Measurements from ENCODE around the gene RSPH10B2.
"Not testable (repeated sequence)": the region's sequence is repeated elsewhere in the genome, so short reads cannot be mapped to it uniquely, and the experiment has no call there.

RSPH10B2 gene

DNA sequence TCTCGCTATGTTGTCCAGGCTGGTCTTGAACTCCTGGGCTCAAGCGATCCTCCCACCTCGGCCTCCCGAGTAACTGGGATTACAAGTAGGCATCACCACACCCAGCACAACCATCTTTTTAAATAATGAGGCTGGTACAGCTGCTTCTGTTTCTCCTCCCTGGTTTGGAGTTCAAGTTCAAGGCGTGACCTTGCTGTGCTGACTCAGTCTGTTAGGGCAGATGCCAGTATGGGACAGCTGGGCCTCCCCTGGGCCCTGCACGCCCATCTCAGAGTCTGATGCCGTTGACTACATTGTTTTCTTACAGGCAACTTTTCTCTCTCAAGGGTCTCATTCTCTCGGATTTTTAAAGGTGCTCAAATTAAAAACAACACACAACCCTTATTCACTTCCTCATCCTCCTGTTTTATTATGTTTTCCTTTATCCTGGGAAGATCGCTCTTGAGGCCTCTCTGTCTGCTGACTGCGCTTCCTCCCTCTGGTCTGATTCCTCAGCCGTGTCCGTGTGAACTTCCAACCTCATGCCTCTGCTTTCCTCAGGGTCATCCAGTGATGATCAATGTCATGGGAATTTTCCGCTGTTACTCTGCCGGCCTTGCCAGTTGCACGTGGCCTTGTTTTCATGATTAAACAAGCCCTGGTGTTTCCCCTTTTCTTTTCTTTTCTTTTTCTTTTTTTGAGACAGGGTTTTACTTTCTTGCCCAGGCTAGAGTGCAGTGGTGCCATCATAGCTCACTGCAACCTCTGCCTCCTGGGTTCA is 38.4 kb downstream of the RSPH10B2 start:
- not testable (repeated sequence) for DNase-seq

- not testable (repeated sequence) for DNase-seq
Measured at GRCh38 chr7:6794276-6794675, 40.4 kb downstream of the RSPH10B2 start.

GRCh38 chr7:6797218-6797617 is 43.3 kb downstream of the RSPH10B2 start:
- DNase-seq: not testable (repeated sequence)

GRCh38 chr7:6798047-6798446 is 44.1 kb downstream of the RSPH10B2 start:
- not testable (repeated sequence) for DNase-seq

- DNase-seq: not testable (repeated sequence)
Measured at GRCh38 chr7:6799887-6800286, 46.0 kb downstream of the RSPH10B2 start.

DNA sequence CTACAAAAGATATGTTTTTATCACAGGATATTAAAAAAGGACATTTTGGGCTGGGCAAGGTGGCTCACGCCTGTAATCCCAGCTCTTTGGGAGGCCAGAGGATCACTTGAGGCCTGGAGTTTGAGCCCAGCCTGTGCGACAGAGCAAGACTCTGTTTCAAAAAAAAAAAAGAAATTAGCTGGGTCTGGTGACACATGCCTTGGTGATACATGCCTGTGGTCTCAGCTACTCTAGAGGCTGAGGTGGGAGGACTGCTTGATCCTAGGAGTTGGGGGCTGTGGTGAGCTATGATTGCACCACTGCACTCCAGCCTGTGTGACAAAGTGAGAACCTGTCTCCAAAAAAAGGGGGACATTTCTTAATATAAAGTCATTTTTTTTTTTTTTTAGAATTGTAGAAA is 46.4 kb downstream of the RSPH10B2 start:
- not testable (repeated sequence) for DNase-seq

GRCh38 chr7:6807393-6807918 is 53.6 kb downstream of the RSPH10B2 start:
- not testable (repeated sequence) for DNase-seq

GRCh38 chr7:6807959-6808358 is 54.1 kb downstream of the RSPH10B2 start:
- not testable (repeated sequence) for DNase-seq

DNA sequence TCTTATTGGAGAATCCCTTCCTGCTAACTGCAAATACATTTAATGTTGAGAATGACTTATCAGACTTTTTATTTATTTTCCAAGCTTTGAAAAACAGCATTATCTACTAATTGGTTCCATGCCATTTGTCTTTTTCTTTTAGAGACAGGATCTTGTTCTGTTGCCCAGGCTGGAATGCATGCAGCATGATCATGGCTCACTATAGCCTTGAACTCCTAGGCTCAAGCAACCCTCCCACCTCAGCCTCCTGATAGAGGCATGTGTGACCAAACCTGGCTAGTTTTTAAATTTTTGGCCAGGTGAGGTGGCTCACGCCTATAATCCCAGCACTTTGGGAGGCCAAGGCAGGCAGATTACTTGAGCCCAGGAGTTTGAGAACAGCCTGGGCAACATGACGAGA is 59.1 kb downstream of the RSPH10B2 start:
- not testable (repeated sequence) for DNase-seq

DNA sequence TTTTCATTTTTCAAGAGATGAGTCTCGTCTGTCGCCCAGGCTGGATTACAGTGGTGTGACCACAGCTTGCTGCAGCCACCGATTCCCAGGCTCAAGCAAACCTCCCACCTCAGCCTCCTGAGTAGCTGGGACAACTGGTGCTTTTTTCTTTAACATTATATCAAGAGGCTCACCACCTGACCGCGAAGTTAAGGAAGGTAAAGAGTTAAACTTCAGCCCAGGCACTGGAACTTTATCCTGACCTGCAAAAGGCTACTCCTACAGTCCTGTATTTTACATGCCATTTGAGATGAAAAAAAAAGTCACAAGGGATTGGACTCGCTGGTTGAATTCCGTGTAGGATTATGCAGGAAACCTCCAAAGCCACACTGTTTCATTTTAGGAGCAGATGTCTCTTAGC is 61.6 kb downstream of the RSPH10B2 start:
- DNase-seq: not testable (repeated sequence)

DNA sequence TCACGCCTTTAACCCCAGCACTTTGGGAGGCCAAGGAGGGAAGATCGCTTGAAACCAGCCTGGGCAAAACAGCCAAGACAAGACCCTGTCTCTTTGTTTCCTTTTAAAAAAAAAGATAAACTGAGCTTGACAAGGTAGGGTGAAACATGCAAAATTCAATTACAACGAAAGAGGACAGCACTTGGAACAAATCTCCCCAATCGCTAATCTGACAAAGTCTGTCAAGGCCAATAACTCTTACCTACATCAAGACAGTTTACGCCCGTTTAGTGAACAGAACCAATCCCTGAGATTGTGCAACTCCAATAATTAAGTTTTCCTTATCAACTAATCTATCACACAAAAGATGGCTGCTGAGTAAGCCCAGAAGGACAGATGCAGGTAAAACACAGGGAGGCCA is 67.7 kb downstream of the RSPH10B2 start:
- not testable (repeated sequence) for DNase-seq

GRCh38 chr7:6825236-6826125 is 71.6 kb downstream of the RSPH10B2 start:
- DNase-seq: not testable (repeated sequence)

DNA sequence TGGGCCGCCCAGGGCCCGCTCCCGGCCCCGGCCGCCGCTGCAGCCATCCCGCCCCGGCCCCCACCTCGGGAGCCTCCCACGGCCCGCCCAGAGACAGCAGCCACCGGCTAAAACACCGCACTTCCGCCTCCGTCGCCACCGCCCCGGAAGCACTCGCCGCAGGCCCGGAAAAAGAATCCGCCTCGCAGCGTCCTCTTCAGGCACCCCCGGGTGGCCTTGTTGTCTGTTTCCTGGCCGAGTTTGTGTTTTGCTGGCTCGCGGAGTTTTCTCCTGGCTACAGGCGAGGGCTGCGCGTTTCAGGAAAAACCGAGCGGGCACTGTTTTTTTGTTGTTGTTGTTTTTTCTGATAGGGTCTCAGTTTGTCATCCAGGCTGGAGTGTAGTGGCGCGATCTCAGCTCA is 72.2 kb downstream of the RSPH10B2 start, which contains the start of gene CCZ1B:
Gene CCZ1B (minus strand): TSS at position 125 of the 400 bp plus-strand sequence. CDS start 78 bp downstream, at position 47.
- peak; percentile 61 for DNase-seq

- DNase-seq: not testable (repeated sequence)
Measured at GRCh38 chr7:6827180-6827579, 73.3 kb downstream of the RSPH10B2 start.

- not testable (repeated sequence) for DNase-seq
Measured at GRCh38 chr7:6829616-6830015, 75.7 kb downstream of the RSPH10B2 start.

DNA sequence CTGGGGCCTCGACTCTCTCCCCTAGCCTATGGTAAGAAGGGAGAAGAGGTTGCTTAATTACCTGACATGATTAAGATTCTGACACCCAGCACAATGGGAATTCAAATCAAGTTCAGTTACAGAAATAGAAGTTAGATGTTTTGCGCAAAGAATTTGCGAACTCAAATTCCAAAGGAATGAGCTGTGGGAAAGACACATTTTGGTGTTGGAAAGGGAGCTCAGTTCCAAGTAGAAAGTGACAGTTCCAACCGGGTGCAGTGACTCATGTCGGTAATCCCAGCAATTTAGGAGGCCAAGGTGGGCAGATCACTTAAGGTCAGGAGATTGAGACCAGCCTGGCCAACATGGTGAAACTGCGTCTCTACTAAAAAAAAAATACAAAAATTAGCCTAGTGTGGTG is 76.1 kb downstream of the RSPH10B2 start:
- DNase-seq: not testable (repeated sequence)

DNA sequence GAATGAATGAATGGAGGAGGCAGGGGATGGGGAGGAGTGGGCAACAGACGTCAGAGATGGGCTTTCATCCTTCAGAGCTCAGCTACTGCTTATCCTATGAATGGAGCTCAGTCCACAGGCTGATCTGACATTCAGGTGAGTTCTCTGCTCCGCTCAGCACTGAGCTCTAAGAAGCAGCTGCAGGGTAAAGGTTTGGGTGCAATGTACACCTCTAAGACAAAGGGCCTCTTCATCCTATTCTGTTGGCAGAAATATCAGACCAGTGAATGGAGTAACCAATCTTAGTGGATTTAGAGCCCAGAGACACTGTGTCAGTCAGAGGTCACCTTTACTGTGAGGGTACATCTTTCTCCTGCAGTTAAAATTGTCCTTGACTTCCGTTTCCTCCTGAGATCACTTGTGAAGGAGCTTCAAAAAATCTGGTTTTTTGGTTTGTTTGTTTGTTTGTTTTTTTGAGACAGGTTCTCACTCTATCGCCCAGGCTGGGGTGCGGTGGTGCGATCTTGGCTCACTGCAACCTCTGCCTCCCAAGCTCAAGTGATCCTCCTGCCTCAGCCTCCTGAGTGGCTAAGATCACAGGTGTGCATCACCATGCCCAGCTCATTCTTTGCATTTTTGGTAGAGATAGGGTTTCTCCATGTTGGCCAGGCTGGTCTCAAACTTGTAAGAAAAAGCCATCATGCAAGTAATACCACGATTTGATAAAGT is 77.3 kb downstream of the RSPH10B2 start:
- no peak for DNase-seq

- DNase-seq: no peak
Measured at GRCh38 chr7:6833636-6834035, 79.7 kb downstream of the RSPH10B2 start.

DNA sequence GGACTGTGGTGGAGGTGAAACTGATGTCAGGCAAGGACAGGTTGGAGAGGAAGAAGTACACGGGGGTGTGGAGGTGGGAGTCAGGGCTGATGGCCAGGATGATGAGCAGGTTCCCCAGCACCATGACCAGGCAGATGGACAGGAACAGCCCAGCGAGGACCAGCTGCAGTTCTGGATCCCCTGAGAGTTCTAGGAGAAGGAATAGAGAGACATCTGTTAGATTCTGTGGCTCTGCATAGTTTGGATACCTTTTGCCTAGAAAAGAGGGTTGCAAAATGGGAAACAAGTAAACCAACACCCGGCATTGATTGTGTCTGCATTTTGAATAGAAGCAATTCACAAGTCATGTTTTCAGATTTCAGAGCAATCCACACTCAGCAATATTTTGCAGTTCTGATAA is 81.6 kb downstream of the RSPH10B2 start:
- not testable (repeated sequence) for DNase-seq

DNA sequence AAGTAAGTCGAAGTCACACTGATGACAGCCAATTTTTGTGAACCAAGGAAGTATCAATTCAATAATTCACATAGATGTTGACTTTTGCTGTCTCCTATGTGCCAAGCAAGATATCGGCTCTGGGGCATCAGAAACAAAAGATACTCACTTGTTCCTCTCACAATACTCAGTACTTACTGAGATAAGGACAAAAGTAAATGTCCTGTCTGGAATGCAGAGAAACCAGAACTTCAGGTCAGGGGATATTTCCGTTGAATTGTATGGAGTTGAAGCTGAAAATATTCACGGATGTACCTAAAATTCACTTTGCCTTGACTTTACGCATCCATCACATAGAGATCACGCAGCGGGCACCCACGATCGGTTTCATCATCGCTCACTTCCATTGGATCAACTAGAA is 83.2 kb downstream of the RSPH10B2 start:
- not testable (repeated sequence) for DNase-seq

GRCh38 chr7:6842278-6842921 is 88.5 kb downstream of the RSPH10B2 start:
- not testable (repeated sequence) for DNase-seq

GRCh38 chr7:6843092-6843491 is 89.2 kb downstream of the RSPH10B2 start:
- DNase-seq: not testable (repeated sequence)

Measured in NCI-H748 treated with DMSO at 0.1 percent for 48 hours (cell line).